Measurements from ENCODE around the gene GMPPA.

Gene GMPPA

GRCh38 chr2:219541611-219542180 is 43.0 kb downstream of the GMPPA start:
- TF ChIP-seq CTCF (conservative IDR thresholded peaks at IDR 0.05) = peak; percentile 96
- TF ChIP-seq ZFX (IDR thresholded peaks at IDR 0.05) = no peak
- H3K27ac ChIP-seq = no peak overlapping the region

GRCh38 chr2:219542931-219543595 is 44.4 kb downstream of the GMPPA start:
- peak overlapping the region; percentile 79 for H3K27ac ChIP-seq
- TF ChIP-seq CTCF (conservative IDR thresholded peaks at IDR 0.05) (no peak), ZFX (IDR thresholded peaks at IDR 0.05) (peak; percentile 83)

GRCh38 chr2:219543596-219544358 is 45.1 kb downstream of the GMPPA start, which contains the start of the genes CHPF and TMEM198:
CHPF (minus strand) TSS chr2:219543809; CDS start chr2:219543538, 271 bp downstream.
TMEM198 (plus strand) TSS chr2:219544028; CDS start chr2:219544728, 700 bp downstream.
- peak within 1 kb of the TSS; percentile 79 for H3K27ac ChIP-seq
- TF ChIP-seq CTCF (conservative IDR thresholded peaks at IDR 0.05) (no peak), ZFX (IDR thresholded peaks at IDR 0.05) (no peak; the same call in 1 of the 2 replicates)

- TF ChIP-seq CTCF (conservative IDR thresholded peaks at IDR 0.05) (no peak), ZFX (IDR thresholded peaks at IDR 0.05) (no peak)
- no peak overlapping the region for H3K27ac ChIP-seq
These were observed 45.9 kb downstream of the GMPPA start for GRCh38 chr2:219544567-219544966.

- H3K27ac ChIP-seq = no peak overlapping the region
- no peak for TF ChIP-seq ZFX (IDR thresholded peaks at IDR 0.05)
- TF ChIP-seq CTCF (conservative IDR thresholded peaks at IDR 0.05) = no peak
These were observed 46.7 kb downstream of the GMPPA start for GRCh38 chr2:219545295-219545942.

- no peak for TF ChIP-seq CTCF (conservative IDR thresholded peaks at IDR 0.05)
- TF ChIP-seq ZFX (IDR thresholded peaks at IDR 0.05) = no peak
- H3K27ac ChIP-seq = no peak overlapping the region
These were observed 47.3 kb downstream of the GMPPA start for GRCh38 chr2:219545943-219546352.
